Islet precursor cell (in vitro differentiated cells): Measurements from ENCODE around the gene CTCF.

Source experiments
- DNase-seq: peaks from one replicate; pipeline ENCODE4 v3.0.0-alpha.2; 2018

Gene CTCF

GRCh38 chr16:67608364-67608763 lies 46.0 kb downstream of the CTCF start:
- DNase-seq = no peak

GRCh38 chr16:67613808-67614207 lies 51.5 kb downstream of the CTCF start:
- no peak for DNase-seq

- DNase-seq = no peak
Measured at GRCh38 chr16:67628216-67628615, 65.9 kb downstream of the CTCF start.

- no peak for DNase-seq
Measured at GRCh38 chr16:67632415-67633172, 70.3 kb downstream of the CTCF start.

- no peak for DNase-seq
Measured at GRCh38 chr16:67636713-67637112, 74.4 kb downstream of the CTCF start.

GRCh38 chr16:67637625-67638024 lies 75.3 kb downstream of the CTCF start:
- no peak for DNase-seq

- no peak for DNase-seq
Measured at GRCh38 chr16:67641779-67642708, 79.7 kb downstream of the CTCF start.

- no peak for DNase-seq
Measured at GRCh38 chr16:67644038-67644437, 81.7 kb downstream of the CTCF start.

- DNase-seq = no peak
Measured at GRCh38 chr16:67645397-67646121, 83.2 kb downstream of the CTCF start.

GRCh38 chr16:67647111-67647651 lies 84.9 kb downstream of the CTCF start:
- DNase-seq = peak; percentile 64

GRCh38 chr16:67647681-67648080 lies 85.4 kb downstream of the CTCF start:
- no peak for DNase-seq

- DNase-seq = peak; percentile 59
Measured at GRCh38 chr16:67648088-67648763, 85.9 kb downstream of the CTCF start.

GRCh38 chr16:67648764-67649407 lies 86.6 kb downstream of the CTCF start:
- no peak for DNase-seq

GRCh38 chr16:67649494-67649931 lies 87.2 kb downstream of the CTCF start:
- peak; percentile 86 for DNase-seq

GRCh38 chr16:67650023-67650422 lies 87.7 kb downstream of the CTCF start:
- DNase-seq = no peak

GRCh38 chr16:67651039-67651438 lies 88.7 kb downstream of the CTCF start:
- no peak for DNase-seq

- no peak for DNase-seq
Measured at GRCh38 chr16:67651847-67652246, 89.5 kb downstream of the CTCF start.

- peak; percentile 71 for DNase-seq
Measured at GRCh38 chr16:67652578-67653127, 90.3 kb downstream of the CTCF start.

- peak; percentile 60 for DNase-seq
Measured at GRCh38 chr16:67653128-67653788, 90.9 kb downstream of the CTCF start.

GRCh38 chr16:67653789-67654402 lies 91.6 kb downstream of the CTCF start:
- peak; percentile 63 for DNase-seq
